T-helper 9 cell (primary cell): ENCODE data around the gene LEMD1.
"Not testable (repeated sequence)": the region's sequence is repeated elsewhere in the genome, so short reads cannot be mapped to it uniquely, and the experiment has no call there.

Experiments
- DNase-seq: peaks from one replicate; pipeline ENCODE4 v3.0.0-alpha.2; 2020

The LEMD1 gene

GRCh38 chr1:205424901-205425600 is 3.2 kb upstream of the LEMD1 start:
- DNase-seq = no peak

- no peak for DNase-seq
Measured at GRCh38 chr1:205423814-205424399, 2.1 kb upstream of the LEMD1 start.

- no peak for DNase-seq
Measured at GRCh38 chr1:205422993-205423642, 1.3 kb upstream of the LEMD1 start.

- no peak for DNase-seq
Measured at GRCh38 chr1:205420938-205421337, 918 bp downstream of the LEMD1 start.

GRCh38 chr1:205417870-205418635 is 3.8 kb downstream of the LEMD1 start:
- no peak for DNase-seq

GRCh38 chr1:205416322-205416721 is 5.5 kb downstream of the LEMD1 start:
- no peak for DNase-seq

- DNase-seq = no peak
Measured at GRCh38 chr1:205410581-205411298, 11.1 kb downstream of the LEMD1 start.

- DNase-seq = no peak
Measured at GRCh38 chr1:205407970-205408369, 13.9 kb downstream of the LEMD1 start.

- DNase-seq = not testable (repeated sequence)
Measured at GRCh38 chr1:205406252-205406651, 15.6 kb downstream of the LEMD1 start.

- not testable (repeated sequence) for DNase-seq
Measured at GRCh38 chr1:205404484-205404883, 17.4 kb downstream of the LEMD1 start.

- DNase-seq = no peak
Measured at GRCh38 chr1:205398586-205398985, 23.3 kb downstream of the LEMD1 start.

GRCh38 chr1:205396967-205397616 is 24.8 kb downstream of the LEMD1 start:
- no peak for DNase-seq

GRCh38 chr1:205395616-205396015 is 26.2 kb downstream of the LEMD1 start:
- DNase-seq = no peak

GRCh38 chr1:205392650-205393049 is 29.2 kb downstream of the LEMD1 start:
- DNase-seq = no peak

- DNase-seq = no peak
Measured at GRCh38 chr1:205391386-205391785, 30.5 kb downstream of the LEMD1 start.

- DNase-seq = no peak
Measured at GRCh38 chr1:205387845-205388244, 34.0 kb downstream of the LEMD1 start.

GRCh38 chr1:205382990-205383389 is 38.9 kb downstream of the LEMD1 start:
- DNase-seq = not testable (repeated sequence)

GRCh38 chr1:205382561-205382960 is 39.3 kb downstream of the LEMD1 start:
- DNase-seq = no peak

- no peak for DNase-seq
Measured at GRCh38 chr1:205381305-205381704, 40.6 kb downstream of the LEMD1 start.

- no peak for DNase-seq
Measured at GRCh38 chr1:205380882-205381281, 41.0 kb downstream of the LEMD1 start.

GRCh38 chr1:205379056-205379455 is 42.8 kb downstream of the LEMD1 start:
- DNase-seq = no peak

- no peak for DNase-seq
Measured at GRCh38 chr1:205377355-205377754, 44.5 kb downstream of the LEMD1 start.
